GM23248 (cell line): ENCODE data around the gene METAP1.

Experiments used
- EZH2 ChIP-seq: fragments of 200-600 bp; sonication (generic); IDR thresholded peaks from 2 replicates; pipeline ENCODE4 v1.6.1; 2018; ENCODE audit warnings: antibody characterized with exemption, mild to moderate bottlenecking; ENCODE audit not compliant: insufficient read depth, poor library complexity, severe bottlenecking
- EZH2phosphoT487 ChIP-seq: fragments of 200-600 bp; sonication (generic); IDR thresholded peaks from 2 replicates; pipeline ENCODE4 v1.6.1; 2018; ENCODE audit warnings: antibody characterized with exemption, moderate library complexity, mild to moderate bottlenecking, low read depth; ENCODE audit not compliant: insufficient read depth

- TF ChIP-seq EZH2 (no peak), EZH2phosphoT487 (no peak)
Measured at GRCh38 chr4:98969878-98970785, 25.4 kb upstream of the METAP1 start.
